ENCODE results near the gene POU2AF1.

The POU2AF1 gene

DNA sequence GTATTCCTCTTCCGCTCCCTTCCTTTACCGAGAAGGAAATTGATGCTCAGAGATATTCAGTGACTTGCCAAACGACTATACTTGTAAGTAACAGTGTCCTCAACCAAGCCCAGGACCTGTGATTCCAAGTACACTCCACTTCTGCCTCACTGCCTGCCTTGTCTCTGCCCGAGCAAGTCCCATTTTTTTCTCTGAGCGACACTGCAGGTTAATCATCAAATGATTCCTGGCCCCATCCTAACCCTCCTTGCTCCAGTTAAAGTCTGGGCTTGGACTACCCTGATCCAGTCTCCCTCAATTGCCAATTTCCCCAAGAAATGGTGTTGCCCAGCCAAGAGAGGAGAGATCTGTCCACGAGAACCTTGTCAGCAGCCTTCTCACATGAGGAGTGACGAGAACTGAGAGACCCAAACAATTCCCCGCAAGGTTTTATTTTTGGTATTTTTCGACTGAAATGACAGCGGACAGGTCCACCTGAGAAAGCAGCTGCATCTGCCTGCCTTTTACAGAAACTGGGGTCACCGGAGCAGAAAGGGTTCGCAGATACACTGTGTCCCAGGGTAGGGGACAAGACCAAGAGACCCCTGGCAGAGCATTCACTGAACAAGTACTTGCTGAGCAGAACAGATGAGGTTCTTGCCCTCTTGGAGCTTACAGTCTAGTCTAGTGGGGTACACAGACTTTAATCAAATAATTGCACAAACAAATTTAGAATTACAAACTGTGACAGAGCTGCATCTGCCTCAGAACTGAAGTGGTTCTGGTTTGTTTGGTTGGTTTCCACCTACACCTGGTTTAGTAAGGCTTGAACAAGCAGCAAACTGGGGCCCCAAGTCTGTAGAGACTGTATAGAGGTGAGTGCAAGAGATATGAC lies 11.4 kb downstream of the POU2AF1 start:
- H3K9me3 Mint-ChIP-seq, result peaks cover 0 to 2% of the 10 kb centered on the region in 2 donors
- H3K27ac Mint-ChIP-seq, result peak overlapping the region; percentile 100
- H3K36me3 Mint-ChIP-seq, result peaks cover 57 to 67% of the 10 kb centered on the region in 2 donors
- DNase-seq (peak; percentile 75), ATAC-seq (replicated peaks) (peak; percentile 69 to 71)
- H3K4me3 Mint-ChIP-seq, result peak overlapping the region; percentile 77 to 87
- no peaks in the 10 kb centered on the region for H3K27me3 Mint-ChIP-seq
- peaks cover 77 to 100% of the 10 kb centered on the region in 2 donors for H3K4me1 Mint-ChIP-seq

DNA sequence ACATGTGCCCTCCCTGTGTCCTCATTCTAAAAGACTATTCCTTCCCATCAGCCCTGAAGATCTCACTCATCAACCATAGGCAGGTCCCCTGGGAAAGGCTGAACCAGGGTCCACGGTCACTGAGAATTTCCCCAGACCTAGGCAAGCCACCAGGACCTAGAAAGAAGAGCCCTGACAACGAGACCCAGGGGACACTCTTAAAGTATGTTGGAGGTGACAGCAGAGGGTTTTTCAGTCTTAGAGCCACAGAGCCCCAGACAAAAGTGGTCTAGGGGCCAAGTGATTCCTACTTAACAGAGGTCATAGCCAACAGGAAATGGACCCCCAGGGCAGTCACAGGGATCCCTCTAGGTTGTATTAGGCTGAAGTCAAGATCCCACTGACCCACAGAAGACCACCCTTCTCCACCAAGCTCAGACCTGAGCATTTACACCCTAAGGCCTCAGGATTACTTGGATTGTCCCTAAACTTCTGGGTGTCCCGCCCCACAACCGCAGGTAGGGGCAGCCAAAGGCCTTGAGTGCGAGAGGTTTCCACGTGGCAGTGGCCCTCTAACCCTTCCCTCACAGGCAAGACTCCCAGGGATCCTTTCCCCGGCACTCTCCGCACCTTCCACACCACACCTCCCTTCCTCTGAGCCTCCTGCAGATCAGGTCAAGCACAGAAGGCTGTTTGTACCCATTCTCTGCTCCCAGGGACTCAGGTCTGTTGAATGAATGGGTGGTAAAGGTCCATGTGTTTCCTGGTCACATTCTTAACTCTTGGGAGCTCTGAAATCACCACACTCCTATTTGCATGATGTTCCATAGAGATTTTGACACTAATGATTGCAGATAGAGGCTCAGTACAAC lies 12.3 kb downstream of the POU2AF1 start:
- ATAC-seq (replicated peaks) (peak; percentile 17 to 24), DNase-seq (peak; percentile 47)
- Mint-ChIP-seq H3K4me1 (peaks cover 77 to 100% of the 10 kb centered on the region in 2 donors), H3K27ac (peak overlapping the region; percentile 100), H3K27me3 (no peaks in the 10 kb centered on the region), H3K36me3 (peaks cover 63 to 73% of the 10 kb centered on the region in 2 donors), H3K4me3 (peak overlapping the region; percentile 77 to 87), H3K9me3 (peaks cover 0 to 2% of the 10 kb centered on the region in 2 donors)

- Mint-ChIP-seq H3K4me3 (peak overlapping the region; percentile 61 to 77), H3K27ac (peak overlapping the region; percentile 100), H3K9me3 (peaks cover 0 to 2% of the 10 kb centered on the region in 2 donors), H3K4me1 (peaks cover 77 to 100% of the 10 kb centered on the region in 2 donors), H3K27me3 (no peaks in the 10 kb centered on the region), H3K36me3 (peaks cover 68 to 77% of the 10 kb centered on the region in 2 donors)
- ATAC-seq (replicated peaks), result peak in 1 of 2 donors; percentile 4
- DNase-seq, result no peak
These were observed 13.1 kb downstream of the POU2AF1 start for GRCh38 chr11:111365722-111366559.

DNA sequence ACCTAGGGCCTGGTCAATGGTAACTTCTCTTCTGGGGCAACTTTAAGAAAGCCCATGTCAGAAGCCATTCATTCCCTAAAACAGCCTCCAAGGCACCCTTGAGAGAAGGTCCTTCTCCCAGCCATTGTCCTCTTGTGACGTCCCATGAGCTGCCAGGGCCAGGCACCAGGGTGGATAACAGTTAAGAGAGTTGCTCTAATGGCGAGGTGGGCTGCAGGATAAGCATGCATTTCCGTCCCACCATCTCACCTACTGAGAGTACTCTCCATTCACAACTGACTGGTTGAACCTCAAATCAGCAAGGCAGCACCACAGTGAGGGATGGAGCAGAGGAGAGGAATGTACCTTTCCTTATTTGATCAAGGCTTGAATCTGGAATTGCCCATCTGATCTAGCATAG lies 14.6 kb downstream of the POU2AF1 start:
- peaks cover 0 to 2% of the 10 kb centered on the region in 2 donors for H3K9me3 Mint-ChIP-seq
- peak overlapping the region; percentile 80 for H3K27ac Mint-ChIP-seq
- H3K36me3 Mint-ChIP-seq, result peaks cover 65 to 72% of the 10 kb centered on the region in 2 donors
- H3K4me1 Mint-ChIP-seq, result peaks cover 71 to 98% of the 10 kb centered on the region in 2 donors
- ATAC-seq (replicated peaks) (no peak), DNase-seq (no peak)
- no peaks in the 10 kb centered on the region for H3K27me3 Mint-ChIP-seq
- peak overlapping the region; percentile 29 to 35 for H3K4me3 Mint-ChIP-seq

- peak; percentile 33 for DNase-seq
- Mint-ChIP-seq H3K9me3 (peaks cover 0 to 2% of the 10 kb centered on the region in 2 donors), H3K36me3 (peaks cover 61 to 67% of the 10 kb centered on the region in 2 donors), H3K27me3 (no peaks in the 10 kb centered on the region), H3K27ac (peak overlapping the region; percentile 80), H3K4me3 (peak overlapping the region; percentile 14 to 66), H3K4me1 (peaks cover 65 to 93% of the 10 kb centered on the region in 2 donors)
- peak; percentile 47 to 58 for ATAC-seq (replicated peaks)
These were observed 15.1 kb downstream of the POU2AF1 start for GRCh38 chr11:111363985-111364384.

- peaks cover 0 to 2% of the 10 kb centered on the region in 2 donors for H3K9me3 Mint-ChIP-seq
- peak overlapping the region; percentile 16 to 52 for H3K4me3 Mint-ChIP-seq
- ATAC-seq (replicated peaks) (no peak), DNase-seq (no peak)
- peak overlapping the region; percentile 85 for H3K27ac Mint-ChIP-seq
- no peaks in the 10 kb centered on the region for H3K27me3 Mint-ChIP-seq
- peaks cover 52 to 62% of the 10 kb centered on the region in 2 donors for H3K36me3 Mint-ChIP-seq
- H3K4me1 Mint-ChIP-seq, result peaks cover 55 to 82% of the 10 kb centered on the region in 2 donors
These were observed 16.1 kb downstream of the POU2AF1 start for GRCh38 chr11:111362887-111363411.

DNA sequence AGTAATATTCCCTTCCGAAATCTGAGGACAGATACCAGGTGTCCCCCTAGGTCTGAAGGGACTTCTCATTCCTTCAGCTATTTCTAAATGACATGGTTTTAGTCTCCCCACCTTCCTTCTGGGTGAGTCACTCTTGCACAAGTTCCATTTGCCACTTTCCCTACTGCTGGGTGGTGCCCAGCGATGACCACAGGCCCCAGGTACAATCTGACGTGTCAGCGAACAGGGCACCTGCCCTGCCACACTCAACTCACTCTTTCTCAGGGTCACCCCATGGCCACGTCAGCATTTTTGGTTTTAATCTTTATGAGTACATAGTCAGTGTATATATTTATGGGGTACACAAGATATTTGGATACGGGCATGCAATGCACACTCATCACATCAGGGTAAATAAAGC lies 17.2 kb downstream of the POU2AF1 start:
- peak overlapping the region; percentile 85 for H3K27ac Mint-ChIP-seq
- H3K9me3 Mint-ChIP-seq, result no peaks in the 10 kb centered on the region
- no peak for DNase-seq
- peak overlapping the region in 1 of 2 donors; percentile 30 for H3K4me3 Mint-ChIP-seq
- no peaks in the 10 kb centered on the region for H3K27me3 Mint-ChIP-seq
- H3K36me3 Mint-ChIP-seq, result peaks cover 50 to 58% of the 10 kb centered on the region in 2 donors
- no peak for ATAC-seq (replicated peaks)
- H3K4me1 Mint-ChIP-seq, result peaks cover 50 to 80% of the 10 kb centered on the region in 2 donors

DNA sequence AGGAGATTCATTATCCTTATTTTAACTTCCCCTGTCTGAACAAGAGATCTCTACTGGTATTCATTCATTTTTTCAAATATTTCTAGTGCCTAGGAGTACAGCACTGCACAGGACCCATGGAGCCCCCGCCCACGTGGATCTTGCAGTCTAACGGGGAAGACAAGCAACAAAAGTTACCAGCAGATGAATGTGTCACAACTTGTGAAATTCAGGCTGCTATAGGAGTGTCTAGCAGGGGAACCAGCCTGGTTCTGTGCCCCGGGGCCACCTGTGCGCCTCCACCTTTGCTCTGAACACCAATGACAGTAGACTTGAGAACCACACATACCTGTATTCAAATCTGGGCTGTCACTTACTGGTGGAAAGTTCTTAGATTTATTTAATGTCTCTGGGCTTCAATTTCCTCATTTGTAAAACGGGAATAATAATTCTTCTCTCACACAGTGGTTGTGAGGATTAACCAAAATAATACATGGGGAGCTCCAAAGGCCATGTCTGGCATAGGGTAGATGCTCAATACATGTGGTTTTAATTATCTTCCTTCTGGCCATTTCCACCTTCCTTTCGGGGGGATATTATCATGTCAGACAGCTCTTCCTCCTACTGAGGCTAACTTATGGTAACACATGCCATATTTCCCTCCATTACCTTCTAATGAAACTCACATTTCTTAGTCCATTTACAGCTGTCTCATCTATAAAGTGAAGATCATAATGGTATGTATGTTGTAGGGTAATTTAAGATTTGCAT lies 17.8 kb downstream of the POU2AF1 start:
- Mint-ChIP-seq H3K36me3 (peaks cover 50 to 58% of the 10 kb centered on the region in 2 donors), H3K4me1 (peaks cover 44 to 79% of the 10 kb centered on the region in 2 donors), H3K9me3 (no peaks in the 10 kb centered on the region), H3K4me3 (peak overlapping the region in 1 of 2 donors; percentile 9), H3K27ac (peak overlapping the region; percentile 85), H3K27me3 (no peaks in the 10 kb centered on the region)
- ATAC-seq (replicated peaks) (no peak), DNase-seq (no peak)

- Mint-ChIP-seq H3K27me3 (no peaks in the 10 kb centered on the region), H3K9me3 (no peaks in the 10 kb centered on the region), H3K36me3 (peaks cover 46 to 57% of the 10 kb centered on the region in 2 donors), H3K27ac (peak overlapping the region; percentile 85), H3K4me1 (peaks cover 40 to 71% of the 10 kb centered on the region in 2 donors), H3K4me3 (no peak overlapping the region)
- no peak for ATAC-seq (replicated peaks)
- DNase-seq, result no peak
These were observed 18.7 kb downstream of the POU2AF1 start for GRCh38 chr11:111360150-111361043.

- ATAC-seq (replicated peaks), result peak; percentile 29 to 35
- Mint-ChIP-seq H3K27me3 (no peaks in the 10 kb centered on the region), H3K4me1 (peaks cover 38 to 70% of the 10 kb centered on the region in 2 donors), H3K4me3 (peak overlapping the region in 1 of 2 donors; percentile 5), H3K27ac (no peak overlapping the region), H3K9me3 (no peaks in the 10 kb centered on the region), H3K36me3 (peaks cover 47 to 55% of the 10 kb centered on the region in 2 donors)
- no peak for DNase-seq
These were observed 19.6 kb downstream of the POU2AF1 start for GRCh38 chr11:111359223-111360149.
